ENCODE measurements around the gene MAPK11. TPM values are rescaled to one million over a fixed set of nuclear protein-coding genes. Genes with fewer than 3 reads are reported as not detected.
"Not testable (repeated sequence)": the region's sequence is repeated elsewhere in the genome, so short reads cannot be mapped to it uniquely, and the experiment has no call there.

Gene MAPK11
- total RNA-seq, 1 donor from 2014 or later = 16.7 TPM

DNA sequence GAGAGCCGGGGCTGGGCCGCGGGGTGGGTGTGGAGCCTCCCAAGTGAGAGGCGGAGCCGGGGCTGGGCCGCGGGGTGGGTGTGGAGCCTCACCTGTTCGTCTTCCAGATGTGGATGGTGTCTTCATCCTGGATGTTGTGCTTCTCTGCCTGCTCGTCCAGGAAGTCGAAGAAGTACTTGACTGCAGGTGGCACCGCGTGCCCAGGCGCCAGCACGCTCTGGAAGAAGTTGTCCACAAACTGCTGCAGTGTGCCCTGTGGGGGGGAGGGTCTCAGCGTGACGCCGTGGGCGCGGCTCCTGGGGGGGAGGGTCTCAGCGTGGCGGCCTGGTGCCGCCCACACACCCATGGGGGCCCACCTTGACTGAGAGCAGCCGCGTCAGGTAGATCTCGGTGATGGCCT, 7.6 kb upstream of the MAPK11 start:
- no peak for DNase-seq (ENCODE audit: low spot score)

GRCh38 chr22:50276143-50276542, 6.0 kb upstream of the MAPK11 start:
- DNase-seq (ENCODE audit: low spot score) = peak; percentile 74

GRCh38 chr22:50275181-50276055, 5.2 kb upstream of the MAPK11 start:
- no peak for DNase-seq (ENCODE audit: low spot score)

DNA sequence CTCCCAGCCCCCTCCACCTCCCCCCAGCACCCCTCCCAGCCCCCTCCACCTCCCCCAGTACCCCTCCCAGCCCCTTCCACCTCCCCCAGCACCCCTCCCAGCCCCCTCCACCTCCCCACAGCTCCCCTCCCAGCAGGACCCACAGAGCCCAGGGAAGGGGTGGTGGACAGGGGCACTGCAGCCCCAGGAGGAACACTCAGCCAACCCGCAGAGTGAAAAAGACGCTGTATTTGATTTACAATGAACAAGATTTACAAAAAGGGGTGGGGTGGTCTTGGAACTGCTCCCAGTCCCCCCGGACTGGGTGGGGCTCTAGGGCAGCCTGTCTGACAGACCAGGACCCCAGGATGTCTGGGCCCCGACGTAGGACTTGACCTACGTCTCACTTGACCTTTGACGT, 4.6 kb upstream of the MAPK11 start:
- no peak for DNase-seq (ENCODE audit: low spot score)

DNA sequence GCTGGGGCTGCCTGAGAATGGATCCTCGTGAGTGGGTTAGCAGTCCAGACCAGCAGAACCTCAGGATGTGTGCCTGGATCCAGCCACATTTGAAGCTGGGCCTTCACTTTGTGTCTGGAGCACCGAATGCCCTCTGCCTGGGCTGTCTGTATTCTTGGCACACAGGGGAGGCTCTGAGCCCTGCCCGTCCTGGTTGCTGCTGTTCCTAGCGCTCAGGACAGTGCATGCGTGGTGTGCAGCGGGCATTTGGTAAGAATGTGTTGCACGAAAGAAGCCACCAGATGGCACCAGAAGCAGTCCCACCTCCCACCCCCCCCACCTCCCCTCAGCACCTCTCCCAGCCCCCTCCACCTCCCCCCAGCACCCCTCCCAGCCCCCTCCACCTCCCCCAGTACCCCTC, 4.1 kb upstream of the MAPK11 start:
- peak; percentile 68 for DNase-seq (ENCODE audit: low spot score)

GRCh38 chr22:50273781-50274180, 3.6 kb upstream of the MAPK11 start:
- DNase-seq (ENCODE audit: low spot score) = not testable (repeated sequence)

GRCh38 chr22:50273352-50273751, 3.2 kb upstream of the MAPK11 start:
- DNase-seq (ENCODE audit: low spot score) = not testable (repeated sequence)

DNA sequence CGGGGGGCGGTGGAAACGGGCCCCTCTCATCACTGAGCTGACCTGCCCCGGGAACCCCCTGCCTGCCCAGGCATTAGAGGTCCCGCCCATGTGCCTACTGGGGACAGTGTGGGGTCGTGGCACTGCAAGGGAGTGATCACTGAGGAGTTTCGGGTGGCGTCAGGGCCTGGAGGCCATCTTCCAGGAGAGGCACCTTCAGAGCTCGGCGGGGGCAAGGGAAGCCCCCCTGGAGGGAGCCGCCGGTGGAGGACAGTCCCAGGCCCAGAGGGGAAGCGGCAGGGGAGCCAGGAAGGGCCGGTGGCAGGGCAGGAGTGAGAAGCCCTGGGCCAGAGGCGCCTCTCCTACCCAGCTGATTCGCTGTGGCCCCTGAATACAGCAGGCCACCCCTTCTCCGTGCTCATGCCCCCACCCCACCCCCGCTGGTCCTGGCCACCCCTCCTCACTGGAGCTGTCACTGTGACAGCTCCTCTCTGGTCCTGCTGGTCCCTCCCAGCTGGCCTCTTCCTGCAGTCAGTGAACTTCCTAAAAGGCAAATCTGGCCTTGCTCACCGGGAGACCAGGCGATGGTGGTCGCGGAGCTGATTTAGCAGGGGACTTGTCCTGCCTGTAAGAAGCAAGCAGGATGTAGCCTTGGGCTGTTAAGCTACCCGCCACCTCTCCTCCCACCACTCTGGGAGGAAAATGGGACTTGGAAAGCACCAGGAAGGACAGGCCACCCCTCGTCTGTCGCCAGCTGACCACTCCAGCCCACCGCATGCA, 2.0 kb upstream of the MAPK11 start:
- DNase-seq (ENCODE audit: low spot score) = no peak

GRCh38 chr22:50271519-50271970, 1.4 kb upstream of the MAPK11 start:
- peak; percentile 66 for DNase-seq (ENCODE audit: low spot score)

DNA sequence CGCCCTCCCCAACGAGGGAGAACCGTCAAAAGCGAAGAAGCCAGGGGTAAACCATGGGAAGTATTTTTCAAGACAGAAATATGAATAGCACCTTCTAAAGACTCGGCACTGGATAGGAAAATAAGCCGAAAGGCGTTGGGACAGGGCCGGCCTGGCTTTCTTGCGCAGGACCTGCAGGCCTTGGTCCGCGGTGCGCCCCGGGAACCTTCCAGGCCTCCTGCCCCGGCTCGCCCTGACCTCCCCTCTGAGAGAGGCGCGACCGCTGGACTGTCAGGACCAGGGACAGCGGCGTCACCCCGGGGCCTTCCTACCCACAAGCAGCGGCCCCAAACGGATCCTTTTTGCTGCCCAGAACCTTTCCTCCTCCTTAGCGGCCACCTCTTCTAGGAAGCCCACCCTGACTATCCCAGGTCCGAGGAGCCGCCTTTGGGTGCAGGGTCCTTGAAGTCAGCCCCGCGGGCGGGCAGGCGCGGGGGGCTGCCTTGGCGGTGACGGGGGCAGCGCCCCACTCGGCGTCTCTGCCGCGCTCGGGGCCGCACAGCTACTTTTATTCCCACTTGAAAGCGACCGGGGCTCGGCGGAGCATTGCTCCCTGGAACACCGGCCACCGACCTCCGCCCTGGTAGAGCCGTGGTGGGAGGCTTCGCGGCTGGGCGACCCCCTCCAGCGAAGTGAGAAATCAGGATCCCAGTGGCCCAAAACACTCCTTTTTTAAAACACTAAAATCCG, 650 bp upstream of the MAPK11 start:
- DNase-seq (ENCODE audit: low spot score) = peak; percentile 70

- DNase-seq (ENCODE audit: low spot score) = no peak
These were observed 609 bp downstream of the MAPK11 start for GRCh38 chr22:50269573-50269969.

GRCh38 chr22:50268655-50269113, 1.5 kb downstream of the MAPK11 start:
- DNase-seq (ENCODE audit: low spot score) = no peak

- peak; percentile 60 for DNase-seq (ENCODE audit: low spot score)
These were observed 2.4 kb downstream of the MAPK11 start for GRCh38 chr22:50267591-50268390.

- no peak for DNase-seq (ENCODE audit: low spot score)
These were observed 3.2 kb downstream of the MAPK11 start for GRCh38 chr22:50266994-50267393.

- DNase-seq (ENCODE audit: low spot score) = no peak
These were observed 5.1 kb downstream of the MAPK11 start for GRCh38 chr22:50264946-50265669.

- DNase-seq (ENCODE audit: low spot score) = no peak
These were observed 6.0 kb downstream of the MAPK11 start for GRCh38 chr22:50264104-50264745.

DNA sequence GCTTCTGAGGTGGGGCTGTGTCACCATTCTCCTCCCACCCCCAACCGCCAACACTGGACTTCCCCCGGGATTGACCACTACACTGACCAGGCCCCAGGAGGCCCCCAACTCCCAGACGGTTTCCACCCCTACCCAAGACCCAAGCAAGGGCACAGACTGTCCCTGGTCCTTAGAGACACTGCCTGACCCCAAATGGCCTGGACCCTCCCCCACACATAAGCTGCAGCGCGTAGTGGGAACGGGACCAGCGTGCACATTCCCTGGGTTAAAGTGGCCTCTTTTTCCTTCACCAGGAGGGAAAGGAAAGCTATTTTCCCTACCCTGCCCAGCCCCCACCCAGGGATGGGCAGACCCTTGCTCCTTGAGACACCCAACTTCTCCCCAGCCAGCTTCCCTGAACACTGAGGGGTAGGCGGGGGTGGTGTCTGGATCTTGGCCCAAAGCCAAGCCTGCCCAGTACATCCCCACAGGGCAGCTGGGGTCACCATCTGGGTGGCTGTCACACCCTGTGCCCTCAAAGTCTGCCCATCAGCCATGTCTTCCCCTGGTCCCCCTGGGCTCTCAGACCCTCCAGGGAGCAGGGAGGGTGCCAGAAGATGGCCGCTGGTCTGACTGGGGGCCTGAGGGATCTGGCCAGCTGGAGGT, 7.1 kb downstream of the MAPK11 start:
- DNase-seq (ENCODE audit: low spot score) = no peak

GRCh38 chr22:50262460-50262911, 7.7 kb downstream of the MAPK11 start:
- no peak for DNase-seq (ENCODE audit: low spot score)

Data from mucosa of gallbladder (tissue), 1 donor.